Caco-2 (cell line): ENCODE data around the gene SP100. TPM values are rescaled to one million over a fixed set of nuclear protein-coding genes. Genes with fewer than 3 reads are reported as not detected.

Experiments
- BruUV-seq: library from RNA; stranded (reverse); fragments of 400-500 nt; replicated peaks from 2 replicates; lab custom pipeline; 2021; lab: Mats Ljungman, UMichigan
- CTCF ChIA-PET: fragments of 300-600 bp; sonication (Branson Sonifier 250); formaldehyde crosslinking; loops from one replicate; lab custom pipeline; 2022; ENCODE audit warnings: antibody characterized with exemption; lab: Charles Lee
- POLR2A ChIA-PET: fragments of 300-600 bp; sonication (Branson Sonifier 250); formaldehyde crosslinking; loops from one replicate; lab custom pipeline; 2022; ENCODE audit warnings: antibody characterized with exemption; lab: Charles Lee
- DNase-seq, 2 experiments: peaks; one replicate each; pipeline versions ENCODE4 v3.0.0 to v3.0.0-alpha.2; 2020 to 2022
- H3K27me3 ChIP-seq: replicated peaks from 2 replicates; pipeline ENCODE4 v1.6.0; 2011; ENCODE audit warnings: low read length; ENCODE audit not compliant: control insufficient read depth, insufficient read depth
- H3K36me3 ChIP-seq: 2 replicates; pipeline ENCODE4 v1.5.1; 2011; ENCODE audit warnings: low read length; ENCODE audit not compliant: control insufficient read depth, insufficient read depth
- H3K4me1 ChIP-seq: fragments of 250-450 bp; sonication (Bioruptor Pico); 2 replicates; pipeline ENCODE4 v1.5.1; 2020; ENCODE audit warnings: mild to moderate bottlenecking
- H3K4me3 ChIP-seq: 2 replicates; pipeline ENCODE4 v1.5.1; 2011; ENCODE audit warnings: low read depth, mild to moderate bottlenecking, control low read depth, low read length
- H3K9me3 ChIP-seq: fragments of 250-450 bp; sonication (Bioruptor Pico); 2 replicates; pipeline ENCODE4 v1.5.1; 2020; ENCODE audit warnings: mild to moderate bottlenecking, moderate library complexity
- H3K27ac Mint-ChIP-seq: one replicate; pipeline ENCODE4 v1.8.0; 2022; ENCODE audit warnings: mixed read lengths; ENCODE audit not compliant: unreplicated experiment
- H3K27me3 Mint-ChIP-seq: one replicate; pipeline ENCODE4 v1.8.0; 2022; ENCODE audit warnings: mixed read lengths; ENCODE audit not compliant: insufficient read depth, unreplicated experiment
- H3K36me3 Mint-ChIP-seq: one replicate; pipeline ENCODE4 v1.8.0; 2022; ENCODE audit warnings: mild to moderate bottlenecking, mixed read lengths; ENCODE audit not compliant: insufficient read depth, unreplicated experiment
- H3K4me1 Mint-ChIP-seq: one replicate; pipeline ENCODE4 v1.8.0; 2022; ENCODE audit warnings: low read depth, mixed read lengths; ENCODE audit not compliant: unreplicated experiment
- H3K4me3 Mint-ChIP-seq: one replicate; pipeline ENCODE4 v1.8.0; 2022; ENCODE audit warnings: mild to moderate bottlenecking, moderate library complexity, mixed read lengths; ENCODE audit not compliant: unreplicated experiment
- H3K9me3 Mint-ChIP-seq: one replicate; pipeline ENCODE4 v1.8.0; 2022; ENCODE audit warnings: mixed read lengths; ENCODE audit not compliant: unreplicated experiment
- intact Hi-C: fragments of 100-400 bp; cut with micrococcal nuclease; formaldehyde crosslinking; loops from one replicate; pipeline ENCODE4 v1.10.0; 2022; ENCODE audit not compliant: unreplicated experiment
- total RNA-seq: library from RNA; stranded (reverse); gene quantifications from 2 replicates; pipeline ENCODE4 v1.2.3, GENCODE V29; 2022
- TF ChIP-seq, protein P1 (sequence below), 2 experiments: fragments of 200-600 bp in 1 of 2; IDR thresholded peaks; 1 replicate in 1 of 2; 2 replicates in 1 of 2; pipeline versions ENCODE4 v1.5.1 to v1.8.0; 2011 to 2022; ENCODE audit warnings: antibody characterized with exemption in 1 of 2, control low read depth in 1 of 2, inconsistent platforms in 1 of 2, low read depth in 1 of 2, low read length in 1 of 2, mild to moderate bottlenecking in 1 of 2, moderate library complexity in 1 of 2; ENCODE audit not compliant: insufficient read depth in 1 of 2, severe bottlenecking in 1 of 2, unreplicated experiment in 1 of 2

The SP100 gene
- total RNA-seq, 1 experiment from 2014 or later = 7.8 TPM

DNA sequence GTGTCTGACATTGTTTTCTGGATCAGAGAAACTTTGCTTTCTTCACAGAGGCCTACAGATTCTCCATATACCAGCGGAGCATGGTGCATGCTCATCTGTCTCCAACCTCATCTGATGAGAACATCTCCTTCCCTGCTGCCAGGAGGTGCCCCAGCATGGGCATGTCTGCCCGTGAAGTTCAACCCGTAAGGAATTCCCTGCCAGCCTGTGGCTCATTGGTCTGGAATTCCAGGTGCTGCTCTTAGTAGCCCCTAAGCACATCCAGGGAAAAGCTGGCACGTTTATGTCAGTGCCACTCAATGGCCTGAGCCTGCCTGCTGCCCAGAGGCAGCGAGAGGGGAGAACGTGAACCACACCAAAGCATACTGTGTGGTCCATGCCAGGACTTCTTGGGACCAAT is 1.7 kb upstream of the SP100 start:
- CTCF ChIA-PET = no interaction called here
- Histone ChIP-seq H3K27me3 (no peaks in the 10 kb centered on the region), H3K4me1 (no peaks in the 10 kb centered on the region), H3K9me3 (no peaks in the 10 kb centered on the region), H3K36me3 (no peaks in the 10 kb centered on the region), H3K4me3 (no peak overlapping the region)
- intact Hi-C loops = no loop called here
- no TSS peak for BruUV-seq
- Mint-ChIP-seq H3K4me1 (no peaks in the 10 kb centered on the region), H3K27ac (no peak overlapping the region), H3K27me3 (no peaks in the 10 kb centered on the region), H3K9me3 (no peaks in the 10 kb centered on the region), H3K4me3 (no peak overlapping the region), H3K36me3 (no peaks in the 10 kb centered on the region)
- DNase-seq = no peak
- TF ChIP-seq, protein P1, sequence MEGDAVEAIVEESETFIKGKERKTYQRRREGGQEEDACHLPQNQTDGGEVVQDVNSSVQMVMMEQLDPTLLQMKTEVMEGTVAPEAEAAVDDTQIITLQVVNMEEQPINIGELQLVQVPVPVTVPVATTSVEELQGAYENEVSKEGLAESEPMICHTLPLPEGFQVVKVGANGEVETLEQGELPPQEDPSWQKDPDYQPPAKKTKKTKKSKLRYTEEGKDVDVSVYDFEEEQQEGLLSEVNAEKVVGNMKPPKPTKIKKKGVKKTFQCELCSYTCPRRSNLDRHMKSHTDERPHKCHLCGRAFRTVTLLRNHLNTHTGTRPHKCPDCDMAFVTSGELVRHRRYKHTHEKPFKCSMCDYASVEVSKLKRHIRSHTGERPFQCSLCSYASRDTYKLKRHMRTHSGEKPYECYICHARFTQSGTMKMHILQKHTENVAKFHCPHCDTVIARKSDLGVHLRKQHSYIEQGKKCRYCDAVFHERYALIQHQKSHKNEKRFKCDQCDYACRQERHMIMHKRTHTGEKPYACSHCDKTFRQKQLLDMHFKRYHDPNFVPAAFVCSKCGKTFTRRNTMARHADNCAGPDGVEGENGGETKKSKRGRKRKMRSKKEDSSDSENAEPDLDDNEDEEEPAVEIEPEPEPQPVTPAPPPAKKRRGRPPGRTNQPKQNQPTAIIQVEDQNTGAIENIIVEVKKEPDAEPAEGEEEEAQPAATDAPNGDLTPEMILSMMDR (IDR thresholded peaks at IDR 0.05; ENCODE audit: insufficient read depth in 1 of 2, low read depth in 1 of 2, low read length in 1 of 2, severe bottlenecking in 1 of 2, unreplicated experiment in 1 of 2) = no peak
- POLR2A ChIA-PET = no interaction called here

DNA sequence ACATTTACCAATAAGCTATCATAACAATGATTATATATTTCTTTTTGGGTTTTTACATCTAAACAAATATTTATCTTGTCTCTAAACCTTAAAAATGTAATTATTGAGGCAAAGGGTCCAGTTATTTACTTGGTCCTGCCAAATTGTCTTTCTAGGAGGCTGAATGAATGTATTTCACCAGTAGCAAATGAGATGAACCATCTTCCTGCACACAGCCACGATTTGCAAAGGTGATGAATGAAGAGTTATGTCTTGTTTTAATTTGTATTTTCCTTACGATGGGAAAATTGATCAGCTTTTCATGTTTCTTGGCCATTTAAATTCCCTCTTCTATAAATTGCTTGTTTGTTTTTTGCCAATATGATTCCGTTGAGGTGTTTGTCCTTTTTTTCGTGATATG is 1.4 kb downstream of the SP100 start:
- H3K4me3 ChIP-seq = no peak overlapping the region
- Mint-ChIP-seq H3K27me3 (no peaks in the 10 kb centered on the region), H3K9me3 (no peaks in the 10 kb centered on the region), H3K27ac (no peak overlapping the region), H3K36me3 (no peaks in the 10 kb centered on the region), H3K4me1 (no peaks in the 10 kb centered on the region), H3K4me3 (no peak overlapping the region)
- TF ChIP-seq, protein P1 (IDR thresholded peaks at IDR 0.05; ENCODE audit: insufficient read depth in 1 of 2, low read depth in 1 of 2, low read length in 1 of 2, severe bottlenecking in 1 of 2, unreplicated experiment in 1 of 2) = no peak
- no TSS peak for BruUV-seq
- no peaks in the 10 kb centered on the region for H3K9me3 ChIP-seq
- ChIA-PET CTCF (no interaction called here), POLR2A (no interaction called here)
- H3K27me3 ChIP-seq = no peaks in the 10 kb centered on the region
- H3K36me3 ChIP-seq = no peaks in the 10 kb centered on the region
- H3K4me1 ChIP-seq = no peaks in the 10 kb centered on the region
- no peak for DNase-seq
- intact Hi-C loops = no loop called here

DNA sequence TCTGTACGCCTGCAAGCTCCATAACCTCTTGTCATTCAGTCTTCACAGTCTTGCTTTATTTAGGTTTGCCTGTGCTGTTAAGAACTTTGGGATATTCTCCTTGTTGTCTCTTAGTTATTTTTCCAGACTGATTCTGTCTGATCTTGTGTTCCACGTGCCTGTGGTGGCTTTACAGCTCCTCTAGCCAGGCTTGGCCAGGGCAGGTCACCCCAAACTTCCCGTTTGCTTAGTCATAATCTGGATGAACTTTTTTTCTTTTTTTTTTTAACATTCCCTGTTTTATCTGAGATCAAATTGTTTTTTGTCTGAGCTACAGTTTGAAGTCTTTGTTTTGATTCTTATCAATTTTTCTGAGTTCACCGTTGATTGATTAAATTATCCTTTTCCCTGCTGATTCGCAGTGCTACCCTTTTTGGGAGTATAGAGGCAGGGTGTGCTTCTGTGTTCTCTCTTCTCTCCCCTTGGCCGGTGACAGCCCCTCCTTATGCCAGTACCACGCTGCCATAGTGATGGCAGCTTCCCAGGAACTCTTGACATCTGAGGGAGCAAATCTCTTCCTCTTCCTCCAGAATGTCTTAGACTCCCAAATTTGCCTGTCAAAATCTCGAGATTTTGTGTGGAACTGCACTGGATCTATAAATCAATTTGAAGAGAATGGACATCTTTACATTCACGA is 2.5 kb downstream of the SP100 start:
- POLR2A ChIA-PET = interaction anchor here (0.7 kb wide), 1 partner anchor 777 kb away, joined by 4 read pairs; no protein-coding TSS in a partner anchor
- CTCF ChIA-PET = no interaction called here
- Mint-ChIP-seq H3K4me1 (no peaks in the 10 kb centered on the region), H3K9me3 (no peaks in the 10 kb centered on the region), H3K27me3 (no peaks in the 10 kb centered on the region), H3K36me3 (no peaks in the 10 kb centered on the region), H3K27ac (no peak overlapping the region), H3K4me3 (no peak overlapping the region)
- Histone ChIP-seq H3K27me3 (no peaks in the 10 kb centered on the region), H3K36me3 (no peaks in the 10 kb centered on the region), H3K4me1 (no peaks in the 10 kb centered on the region), H3K4me3 (no peak overlapping the region), H3K9me3 (no peaks in the 10 kb centered on the region)
- DNase-seq = no peak
- BruUV-seq = no TSS peak
- intact Hi-C loops = no loop called here
- TF ChIP-seq, protein P1 (IDR thresholded peaks at IDR 0.05; ENCODE audit: insufficient read depth in 1 of 2, low read depth in 1 of 2, low read length in 1 of 2, severe bottlenecking in 1 of 2, unreplicated experiment in 1 of 2) = no peak
